Neuronal stem cell (in vitro differentiated cells): ENCODE results near the gene SFMBT2.
"Not testable (repeated sequence)": the region's sequence is repeated elsewhere in the genome, so short reads cannot be mapped to it uniquely, and the experiment has no call there.

ENCODE experiments used
- DNase-seq: peaks from one replicate; pipeline ENCODE4 v3.0.0-alpha.2; 2013; ENCODE audit warnings: low spot score
- H2AFZ ChIP-seq: one replicate; pipeline ENCODE4 v1.6.1; 2013; ENCODE audit warnings: mild to moderate bottlenecking, low read length, inconsistent platforms
- H2AK5ac ChIP-seq: 2 replicates; pipeline ENCODE4 v1.6.1; 2013; ENCODE audit warnings: low read depth, mild to moderate bottlenecking, inconsistent platforms, low read length, moderate library complexity, mixed read lengths
- H2BK120ac ChIP-seq: 2 replicates; pipeline ENCODE4 v1.6.1; 2013; ENCODE audit warnings: low read depth, mild to moderate bottlenecking, inconsistent platforms, low read length, moderate library complexity, mixed read lengths
- H2BK12ac ChIP-seq: one replicate; pipeline ENCODE4 v1.6.1; 2013; ENCODE audit warnings: low read length, inconsistent platforms
- H2BK15ac ChIP-seq: 2 replicates; pipeline ENCODE4 v1.6.1; 2013; ENCODE audit warnings: mild to moderate bottlenecking, low read length, inconsistent platforms, mixed read lengths
- H2BK5ac ChIP-seq: one replicate; pipeline ENCODE4 v1.6.1; 2013; ENCODE audit warnings: inconsistent platforms, mild to moderate bottlenecking, low read length, moderate library complexity
- H3K14ac ChIP-seq: one replicate; pipeline ENCODE4 v1.6.1; 2013; ENCODE audit warnings: low read length, inconsistent platforms
- H3K18ac ChIP-seq: 2 replicates; pipeline ENCODE4 v1.6.1; 2013; ENCODE audit warnings: low read length, inconsistent platforms
- H3K23ac ChIP-seq: 2 replicates; pipeline ENCODE4 v1.6.1; 2013; ENCODE audit warnings: low read depth, mild to moderate bottlenecking, mixed read lengths, low read length, inconsistent platforms; ENCODE audit not compliant: poor library complexity
- H3K27ac ChIP-seq: replicated peaks from 3 replicates; pipeline ENCODE4 v1.5.1; 2013; ENCODE audit warnings: low read length, inconsistent platforms
- H3K27me3 ChIP-seq, 3 experiments: 2 replicates each; pipeline ENCODE4 v1.6.1; 2013; ENCODE audit warnings: low read length in 3 of 3, mild to moderate bottlenecking in 2 of 3, inconsistent platforms in 1 of 3, low read depth in 1 of 3, mixed read lengths in 1 of 3, moderate library complexity in 1 of 3; ENCODE audit not compliant: control insufficient read depth in 3 of 3, insufficient read depth in 3 of 3
- H3K36me3 ChIP-seq, 2 donors: replicated peaks in 1 of 2; 2 replicates each; pipeline ENCODE4 v1.6.1; 2013; ENCODE audit warnings: low read length in 2 of 2; ENCODE audit not compliant: control insufficient read depth in 2 of 2, insufficient read depth in 2 of 2
- H3K4ac ChIP-seq: 2 replicates; pipeline ENCODE4 v1.6.1; 2013; ENCODE audit warnings: inconsistent platforms, mild to moderate bottlenecking, low read length, moderate library complexity
- H3K4me1 ChIP-seq, 2 donors: 1 replicate in 1 of 2; 2 replicates in 1 of 2; pipeline ENCODE4 v1.6.1; 2013; ENCODE audit warnings: low read length in 2 of 2, low read depth in 1 of 2; ENCODE audit not compliant: control insufficient read depth in 2 of 2, insufficient read depth in 1 of 2
- H3K4me2 ChIP-seq: one replicate; pipeline ENCODE4 v1.6.1; 2013; ENCODE audit warnings: mild to moderate bottlenecking, low read length, inconsistent platforms; ENCODE audit not compliant: insufficient read depth, poor library complexity, severe bottlenecking
- H3K4me3 ChIP-seq, 2 donors: 2 replicates each; pipeline ENCODE4 v1.5.1; 2013; ENCODE audit warnings: low read length in 2 of 2, mild to moderate bottlenecking in 2 of 2, inconsistent platforms in 1 of 2, moderate library complexity in 1 of 2
- H3K79me1 ChIP-seq: one replicate; pipeline ENCODE4 v1.6.1; 2013; ENCODE audit warnings: low read depth, mild to moderate bottlenecking, inconsistent platforms, low read length, moderate library complexity
- H3K9ac ChIP-seq: one replicate; pipeline ENCODE4 v1.6.1; 2013; ENCODE audit warnings: mild to moderate bottlenecking, low read depth, low read length, inconsistent platforms; ENCODE audit not compliant: poor library complexity
- H3K9me3 ChIP-seq, 2 donors: replicated peaks in 1 of 2; 2 replicates each; pipeline versions ENCODE3 to v1.6.1; 2013; ENCODE audit warnings: low read length in 2 of 2, mild to moderate bottlenecking in 2 of 2, inconsistent platforms in 1 of 2, low read depth in 1 of 2, mixed read lengths in 1 of 2, moderate library complexity in 1 of 2; ENCODE audit not compliant: control insufficient read depth in 2 of 2, insufficient read depth in 1 of 2
- H4K8ac ChIP-seq: one replicate; pipeline ENCODE4 v1.6.1; 2013; ENCODE audit warnings: low read depth, mild to moderate bottlenecking, inconsistent platforms, low read length, moderate library complexity
- H4K91ac ChIP-seq: one replicate; pipeline ENCODE4 v1.6.1; 2013; ENCODE audit warnings: low read length, low read depth, mild to moderate bottlenecking, inconsistent platforms; ENCODE audit not compliant: poor library complexity
- WGBS, 2 donors: extraction: QIAGEN DNeasy Blood & Tissue Kit; methylation state at CpG; one replicate each; pipeline ENCODE4 v1.1.7; 2013; ENCODE audit warnings: missing lambda C conversion rate in 2 of 2, mixed read lengths in 1 of 2; ENCODE audit not compliant: insufficient read length in 2 of 2, insufficient replicate concordance in 1 of 2; ENCODE audit errors: extremely low coverage in 2 of 2; 5-methylcytosine and 5-hydroxymethylcytosine counted together

SFMBT2 gene

GRCh38 chr10:7392301-7392700 lies 18.5 kb downstream of the SFMBT2 start:
- not testable (repeated sequence) for H4K91ac ChIP-seq, H3K27ac ChIP-seq, H3K23ac ChIP-seq, DNase-seq, H2BK12ac ChIP-seq, H3K4me3 ChIP-seq, H2AK5ac ChIP-seq, H3K4me2 ChIP-seq, H3K4me1 ChIP-seq, H2BK15ac ChIP-seq, H2AFZ ChIP-seq, H2BK5ac ChIP-seq, H3K9ac ChIP-seq, H3K18ac ChIP-seq, H2BK120ac ChIP-seq, H3K9me3 ChIP-seq, H3K36me3 ChIP-seq, H3K79me1 ChIP-seq, H3K27me3 ChIP-seq, H3K14ac ChIP-seq, H3K4ac ChIP-seq, H4K8ac ChIP-seq
- no CpG with 5 or more reads among the region's 5 CpGs for WGBS, 2 donors

DNA sequence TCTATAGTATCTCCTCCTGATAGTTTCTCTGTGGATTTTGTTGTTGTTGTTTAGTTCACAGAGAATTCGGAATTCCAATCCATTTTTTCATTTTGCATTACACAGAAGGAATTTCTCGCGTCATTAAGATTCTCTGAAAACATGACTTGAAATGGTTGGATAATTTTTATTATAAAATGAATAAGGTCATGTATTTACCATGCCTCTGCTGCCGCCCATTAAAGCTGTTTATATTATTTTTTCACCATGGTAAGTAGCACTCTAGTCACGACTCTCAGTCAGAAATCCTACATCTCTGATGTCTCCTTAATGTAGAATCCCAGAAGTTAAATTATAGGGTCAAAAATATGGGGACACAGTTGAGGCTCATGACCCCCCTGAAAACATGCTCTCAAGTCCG lies 19.1 kb downstream of the SFMBT2 start:
- WGBS, 2 donors: no CpG with 5 or more reads among the region's 6 CpGs
- Histone ChIP-seq H3K4me3 (no peak overlapping the region), H2AFZ (no peak overlapping the region), H3K27me3 (no peaks in the 10 kb centered on the region), H4K91ac (no peak overlapping the region), H4K8ac (no peak overlapping the region), H3K36me3 (no peaks in the 10 kb centered on the region), H3K23ac (no peak overlapping the region), H3K18ac (no peak overlapping the region), H3K9ac (no peak overlapping the region), H2BK120ac (no peak overlapping the region), H3K79me1 (no peaks in the 10 kb centered on the region), H3K9me3 (no peaks in the 10 kb centered on the region), H3K14ac (no peak overlapping the region), H2BK5ac (no peak overlapping the region), H3K27ac (no peak overlapping the region), H3K4me2 (no peak overlapping the region), H3K4me1 (peaks cover 0 to 4% of the 10 kb centered on the region in 2 donors), H2BK12ac (no peak overlapping the region), H3K4ac (no peak overlapping the region), H2AK5ac (no peak overlapping the region), H2BK15ac (no peak overlapping the region)
- no peak for DNase-seq

- not testable (repeated sequence) for H3K9me3 ChIP-seq, H3K4me2 ChIP-seq, H3K4ac ChIP-seq, H3K27me3 ChIP-seq, H3K18ac ChIP-seq, H2BK15ac ChIP-seq, H2BK12ac ChIP-seq, H2BK5ac ChIP-seq, H3K79me1 ChIP-seq, H3K4me1 ChIP-seq, H3K23ac ChIP-seq, H3K27ac ChIP-seq, H3K9ac ChIP-seq, H2AK5ac ChIP-seq, DNase-seq, H3K14ac ChIP-seq, H2BK120ac ChIP-seq, H4K8ac ChIP-seq, H4K91ac ChIP-seq, H3K36me3 ChIP-seq, H2AFZ ChIP-seq, H3K4me3 ChIP-seq
- WGBS, 2 donors: no CpG with 5 or more reads among the region's 6 CpGs
Observed at GRCh38 chr10:7390689-7391110, 20.1 kb downstream of the SFMBT2 start.

DNA sequence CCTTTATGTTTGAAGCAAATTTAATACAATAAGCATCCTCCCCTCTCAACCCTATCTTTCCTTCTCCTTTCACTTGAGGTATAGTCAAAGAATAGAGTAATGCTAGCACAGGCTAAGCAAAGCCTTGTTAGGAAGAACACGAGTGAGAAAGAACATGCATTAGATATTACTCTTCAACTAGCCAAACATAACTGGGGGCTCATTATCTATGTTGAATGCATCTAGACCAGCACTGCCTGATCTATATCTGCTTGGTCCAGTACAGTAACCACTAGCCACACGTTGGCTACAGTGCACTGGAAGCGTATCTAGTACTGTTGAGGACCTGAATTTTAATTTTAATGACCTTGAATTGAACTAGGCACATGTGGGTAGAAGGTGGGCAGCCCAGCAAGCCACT lies 21.0 kb downstream of the SFMBT2 start:
- no peak overlapping the region for H3K18ac ChIP-seq
- no peak overlapping the region for H2AFZ ChIP-seq
- WGBS, 2 donors: no CpG with 5 or more reads among the region's 3 CpGs
- H3K4me3 ChIP-seq: no peak overlapping the region
- H2BK12ac ChIP-seq: no peak overlapping the region
- no peak overlapping the region for H3K4ac ChIP-seq
- H3K9ac ChIP-seq: no peak overlapping the region
- no peak overlapping the region for H2AK5ac ChIP-seq
- no peak overlapping the region for H2BK120ac ChIP-seq
- no peak overlapping the region for H3K27ac ChIP-seq
- no peaks in the 10 kb centered on the region for H3K36me3 ChIP-seq
- peaks cover 0 to 4% of the 10 kb centered on the region in 2 donors for H3K4me1 ChIP-seq
- H3K9me3 ChIP-seq: no peaks in the 10 kb centered on the region
- no peak for DNase-seq
- no peak overlapping the region for H4K91ac ChIP-seq
- H2BK15ac ChIP-seq: no peak overlapping the region
- no peaks in the 10 kb centered on the region for H3K79me1 ChIP-seq
- H3K14ac ChIP-seq: no peak overlapping the region
- H4K8ac ChIP-seq: no peak overlapping the region
- no peak overlapping the region for H3K4me2 ChIP-seq
- no peak overlapping the region for H3K23ac ChIP-seq
- no peaks in the 10 kb centered on the region for H3K27me3 ChIP-seq
- H2BK5ac ChIP-seq: no peak overlapping the region
